DND-41 (cell line): Measurements from ENCODE around the gene SOX5.

ENCODE experiments used
- CTCF ChIP-seq: IDR thresholded peaks from 2 replicates; pipeline ENCODE4 v1.5.1; 2012; ENCODE audit warnings: borderline replicate concordance, low read length, moderate library complexity, mild to moderate bottlenecking; ENCODE audit not compliant: poor library complexity, severe bottlenecking; ENCODE audit errors: extremely low read depth
- EZH2 ChIP-seq: IDR thresholded peaks from 3 replicates; pipeline ENCODE4 v1.6.1; 2012; ENCODE audit warnings: borderline replicate concordance, low read depth, mild to moderate bottlenecking, moderate library complexity, low read length, inconsistent platforms; ENCODE audit not compliant: severe bottlenecking

- TF ChIP-seq CTCF (no peak), EZH2 (no peak)
Measured at GRCh38 chr12:23657598-23657997, 291.9 kb downstream of the SOX5 start.
